IMR-90 (cell line): ENCODE results near the gene PARD3. TPM values are rescaled to one million over a fixed set of nuclear protein-coding genes. Genes with fewer than 3 reads are reported as not detected.

Experiments
- ATAC-seq: fragments of 200-7000 bp; cut with Tn5 transposase; 2 replicates; pipeline ENCODE4 v1.9.1; 2020; ENCODE audit warnings: low read depth, mild to moderate bottlenecking, moderate library complexity
- BruUV-seq: library from RNA; stranded (reverse); fragments of 400-500 nt; replicated peaks from 2 replicates; lab custom pipeline; 2021; lab: Mats Ljungman, UMichigan
- CTCF ChIA-PET: fragments of 300-600 bp; formaldehyde crosslinking; extraction: SDS; loops from one replicate; lab custom pipeline; 2021; ENCODE audit warnings: antibody characterized with exemption; lab: Yijun Ruan, JAX
- POLR2A ChIA-PET: fragments of 300-600 bp; sonication (Branson Sonifier 250); formaldehyde crosslinking; loops from one replicate; lab custom pipeline; 2022; ENCODE audit warnings: antibody characterized with exemption; ENCODE audit not compliant: unreplicated experiment; lab: Charles Lee
- DNase-seq: peaks from one replicate; pipeline ENCODE4 v3.0.0; 2013
- H2AFZ ChIP-seq: replicated peaks from 2 replicates; pipeline ENCODE3; 2013; ENCODE audit warnings: low read length, mild to moderate bottlenecking; ENCODE audit not compliant: poor library complexity
- H2AK5ac ChIP-seq: 2 replicates; pipeline ENCODE4 v1.6.1; 2013; ENCODE audit warnings: low read depth, low read length, inconsistent platforms
- H2AK9ac ChIP-seq: replicated peaks from 2 replicates; pipeline ENCODE3; 2013; ENCODE audit warnings: mild to moderate bottlenecking, low read depth, low read length, moderate library complexity; ENCODE audit not compliant: poor library complexity
- H2BK120ac ChIP-seq: 2 replicates; pipeline ENCODE4 v1.6.1; 2013; ENCODE audit warnings: low read depth, low read length, inconsistent platforms
- H2BK15ac ChIP-seq: 3 replicates; pipeline ENCODE4 v1.6.1; 2013; ENCODE audit warnings: low read depth, low read length, inconsistent platforms
- H2BK20ac ChIP-seq: 2 replicates; pipeline ENCODE4 v1.6.1; 2013; ENCODE audit warnings: low read depth, mild to moderate bottlenecking, inconsistent platforms, low read length, moderate library complexity
- H2BK5ac ChIP-seq: 2 replicates; pipeline ENCODE4 v1.6.1; 2013; ENCODE audit warnings: mild to moderate bottlenecking, low read depth, low read length, inconsistent platforms; ENCODE audit not compliant: poor library complexity, severe bottlenecking
- H3K14ac ChIP-seq: replicated peaks from 2 replicates; pipeline ENCODE4 v1.6.1; 2013; ENCODE audit warnings: low read depth, low read length, inconsistent platforms
- H3K18ac ChIP-seq: 2 replicates; pipeline ENCODE4 v1.6.1; 2013; ENCODE audit warnings: low read depth, low read length, control low read depth
- H3K23ac ChIP-seq: 2 replicates; pipeline ENCODE4 v1.6.1; 2013; ENCODE audit warnings: low read depth, low read length, inconsistent platforms
- H3K27ac ChIP-seq: 2 replicates; pipeline ENCODE4 v1.5.1; 2013; ENCODE audit warnings: mild to moderate bottlenecking, control low read depth, low read length; ENCODE audit not compliant: insufficient read depth
- H3K27me3 ChIP-seq: 2 replicates; pipeline ENCODE4 v1.6.1; 2013; ENCODE audit warnings: low read length; ENCODE audit not compliant: control insufficient read depth, insufficient read depth
- H3K36me3 ChIP-seq: 2 replicates; pipeline ENCODE4 v1.6.1; 2013; ENCODE audit warnings: low read length, mixed read lengths; ENCODE audit not compliant: control insufficient read depth, insufficient read depth
- H3K4ac ChIP-seq: 2 replicates; pipeline ENCODE4 v1.6.1; 2013; ENCODE audit warnings: low read depth, low read length, inconsistent platforms
- H3K4me1 ChIP-seq: 2 replicates; pipeline ENCODE4 v1.6.1; 2013; ENCODE audit warnings: low read length, mixed read lengths; ENCODE audit not compliant: control insufficient read depth, insufficient read depth
- H3K4me2 ChIP-seq: 2 replicates; pipeline ENCODE4 v1.6.1; 2013; ENCODE audit warnings: low read depth, mild to moderate bottlenecking, control low read depth, low read length, moderate library complexity
- H3K4me3 ChIP-seq: 2 replicates; pipeline ENCODE4 v1.5.1; 2013; ENCODE audit warnings: low read depth, mild to moderate bottlenecking, control low read depth, low read length, moderate library complexity; ENCODE audit not compliant: insufficient read depth
- H3K56ac ChIP-seq: 2 replicates; pipeline ENCODE4 v1.6.1; 2013; ENCODE audit warnings: low read length, inconsistent platforms; ENCODE audit not compliant: insufficient read depth; ENCODE audit errors: extremely low read depth
- H3K79me1 ChIP-seq, 2 experiments: 2 replicates each; pipeline ENCODE4 v1.6.1; 2013; ENCODE audit warnings: low read length in 2 of 2, inconsistent platforms in 1 of 2, low read depth in 1 of 2
- H3K9ac ChIP-seq: 2 replicates; pipeline ENCODE4 v1.6.1; 2013; ENCODE audit warnings: low read depth, low read length, control low read depth
- H3K9me1 ChIP-seq: 2 replicates; pipeline ENCODE4 v1.6.1; 2013; ENCODE audit warnings: low read length, inconsistent platforms; ENCODE audit not compliant: insufficient read depth
- H3K9me3 ChIP-seq: 2 replicates; pipeline ENCODE4 v1.6.1; 2013; ENCODE audit warnings: low read length; ENCODE audit not compliant: control insufficient read depth, insufficient read depth
- H4K20me1 ChIP-seq: 2 replicates; pipeline ENCODE4 v1.6.1; 2013; ENCODE audit warnings: low read length, inconsistent platforms; ENCODE audit not compliant: insufficient read depth
- H4K5ac ChIP-seq: 2 replicates; pipeline ENCODE4 v1.6.1; 2013; ENCODE audit warnings: mild to moderate bottlenecking, low read depth, low read length, control low read depth
- H4K8ac ChIP-seq, 2 experiments: 2 replicates each; pipeline ENCODE4 v1.6.1; 2013; ENCODE audit warnings: low read depth in 2 of 2, low read length in 2 of 2, control low read depth in 1 of 2, inconsistent platforms in 1 of 2
- H4K91ac ChIP-seq: 2 replicates; pipeline ENCODE4 v1.6.1; 2013; ENCODE audit warnings: low read depth, low read length, inconsistent platforms; ENCODE audit not compliant: insufficient read depth
- CHD1 ChIP-seq: IDR thresholded peaks from 2 replicates; pipeline ENCODE4 v1.6.1; 2012; ENCODE audit warnings: low read depth, low read length, improper control_type of control experiment
- CTCF ChIP-seq: conservative IDR thresholded peaks from 2 replicates; pipeline ENCODE4 v1.5.1; 2012; ENCODE audit warnings: mild to moderate bottlenecking, low read depth, low read length, improper control_type of control experiment
- FOS ChIP-seq: fragments of 150-350 bp; IDR thresholded peaks from 2 replicates; pipeline ENCODE4 v1.6.1; 2016; ENCODE audit warnings: low read depth, low read length
- MAFK ChIP-seq: IDR thresholded peaks from 2 replicates; pipeline ENCODE4 v1.6.1; 2012; ENCODE audit warnings: low read depth, low read length, improper control_type of control experiment
- MAZ ChIP-seq: IDR thresholded peaks from 2 replicates; pipeline ENCODE4 v1.6.1; 2012; ENCODE audit warnings: low read depth, mild to moderate bottlenecking, low read length, improper control_type of control experiment, moderate library complexity, borderline replicate concordance
- MXI1 ChIP-seq: IDR thresholded peaks from 2 replicates; pipeline ENCODE4 v1.6.1; 2012; ENCODE audit warnings: low read depth, mild to moderate bottlenecking, low read length, moderate library complexity, borderline replicate concordance
- NFE2L2 ChIP-seq: fragments of 150-350 bp; IDR thresholded peaks from 2 replicates; pipeline ENCODE4 v1.6.1; 2016; ENCODE audit warnings: low read depth, mild to moderate bottlenecking, low read length
- POLR2A ChIP-seq: IDR thresholded peaks from 2 replicates; pipeline ENCODE4 v1.6.1; 2012; ENCODE audit warnings: mild to moderate bottlenecking, low read depth, low read length
- RAD21 ChIP-seq: IDR thresholded peaks from 2 replicates; pipeline ENCODE4 v1.6.1; 2012; ENCODE audit warnings: low read length, improper control_type of control experiment
- RCOR1 ChIP-seq: IDR thresholded peaks from 2 replicates; pipeline ENCODE4 v1.6.1; 2012; ENCODE audit warnings: mild to moderate bottlenecking, low read length, improper control_type of control experiment; ENCODE audit not compliant: insufficient replicate concordance
- RFX5 ChIP-seq: IDR thresholded peaks from 2 replicates; pipeline ENCODE4 v1.8.0; 2012; ENCODE audit warnings: low read depth, mild to moderate bottlenecking, low read length, moderate library complexity
- SMC3 ChIP-seq: fragments of 150-350 bp; IDR thresholded peaks from 2 replicates; pipeline ENCODE4 v1.6.1; 2016; ENCODE audit warnings: low read depth, mild to moderate bottlenecking, antibody characterized with exemption, low read length, moderate library complexity
- USF2 ChIP-seq: fragments of 150-350 bp; IDR thresholded peaks from 2 replicates; pipeline ENCODE4 v1.6.1; 2017; ENCODE audit warnings: mild to moderate bottlenecking, antibody characterized with exemption, low read length, low read depth
- dilution Hi-C: fragments of 300-500 bp; cut with HindIII; formaldehyde crosslinking; loops from one replicate; pipeline ENCODE4 v1.14.3; 2018; ENCODE audit warnings: low sequenced_read_pairs; ENCODE audit not compliant: unreplicated experiment
- in situ Hi-C: fragments of 300-500 bp; cut with MboI; formaldehyde crosslinking; loops from 3 replicates; pipeline ENCODE4 v1.14.3; 2019; ENCODE audit warnings: low sequenced_read_pairs, inconsistent platforms, mixed read lengths
- intact Hi-C: fragments of 100-400 bp; cut with micrococcal nuclease; formaldehyde crosslinking; loops from 2 replicates; pipeline ENCODE4 v1.10.0; 2022
- polyA plus RNA-seq, 3 experiments: library from polyadenylated mRNA; depleted of rRNA; stranded (reverse); fragments of >200 nt; gene quantifications; 2 replicates each; pipeline ENCODE4 v1.2.3, GENCODE V29; 2012; ENCODE audit warnings: low replicate concordance in 1 of 3
- total RNA-seq: library from RNA; depleted of rRNA; stranded (reverse); fragments of >200 nt; gene quantifications from 2 replicates; pipeline ENCODE4 v1.2.3, GENCODE V29; 2012
- TF ChIP-seq, protein P1 (sequence below): fragments of 150-350 bp; IDR thresholded peaks from 2 replicates; pipeline ENCODE4 v1.6.1; 2016; ENCODE audit warnings: low read depth, mild to moderate bottlenecking, low read length, moderate library complexity, borderline replicate concordance

PARD3 gene
- total and polyA plus RNA-seq, 2 of the 4 experiments (the other 2 are of a cell fraction), result 14.6 to 37.5 TPM

DNA sequence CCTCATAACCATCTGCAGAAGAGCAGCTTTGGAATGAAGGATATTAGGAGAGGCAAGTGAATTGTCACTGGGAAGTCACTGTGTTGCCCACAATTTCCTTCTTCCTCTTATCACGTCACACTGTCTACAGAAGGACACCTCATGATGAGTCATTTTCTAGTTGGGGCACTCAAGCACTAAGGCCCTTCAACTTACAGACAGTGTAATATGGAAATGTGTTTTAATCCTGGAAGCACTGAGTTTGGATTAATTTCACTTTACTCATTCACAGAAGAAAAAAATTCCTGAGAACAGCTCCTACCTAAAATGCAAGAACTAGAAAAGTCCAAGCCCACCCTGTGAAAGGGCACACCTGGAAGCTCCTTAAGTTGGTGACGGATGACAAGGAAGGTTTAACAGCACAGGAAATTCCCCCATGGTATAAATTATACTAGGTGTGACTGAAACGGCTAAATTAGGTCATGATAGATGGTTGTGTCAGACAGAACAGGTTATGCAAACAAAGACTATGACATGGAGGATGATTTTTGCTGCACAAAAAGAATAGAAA is 56.6 kb downstream of the PARD3 start (continued):
- TF ChIP-seq CHD1 (no peak), POLR2A (no peak), SMC3 (no peak; the same call in 1 of the 2 replicates)
- TF ChIP-seq, protein P1, sequence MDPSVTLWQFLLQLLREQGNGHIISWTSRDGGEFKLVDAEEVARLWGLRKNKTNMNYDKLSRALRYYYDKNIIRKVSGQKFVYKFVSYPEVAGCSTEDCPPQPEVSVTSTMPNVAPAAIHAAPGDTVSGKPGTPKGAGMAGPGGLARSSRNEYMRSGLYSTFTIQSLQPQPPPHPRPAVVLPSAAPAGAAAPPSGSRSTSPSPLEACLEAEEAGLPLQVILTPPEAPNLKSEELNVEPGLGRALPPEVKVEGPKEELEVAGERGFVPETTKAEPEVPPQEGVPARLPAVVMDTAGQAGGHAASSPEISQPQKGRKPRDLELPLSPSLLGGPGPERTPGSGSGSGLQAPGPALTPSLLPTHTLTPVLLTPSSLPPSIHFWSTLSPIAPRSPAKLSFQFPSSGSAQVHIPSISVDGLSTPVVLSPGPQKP, result no peak

- no peaks in the 10 kb centered on the region for H3K36me3 ChIP-seq
- no peaks in the 10 kb centered on the region for H3K27me3 ChIP-seq
- H2BK5ac ChIP-seq, result peak overlapping the region; percentile 55
- H4K5ac ChIP-seq, result no peak overlapping the region
- H3K56ac ChIP-seq, result no peak overlapping the region
- in situ Hi-C loops, result no loop called here
- dilution Hi-C loops, result no loop called here
- BruUV-seq, result no TSS peak
- intact Hi-C loops, result loop anchor here (5.0 kb wide), 1 partner anchor 44 kb away; no protein-coding TSS in a partner anchor
- no peak overlapping the region for H2AK5ac ChIP-seq
- no peak overlapping the region for H3K27ac ChIP-seq
- no peak overlapping the region for H3K18ac ChIP-seq
- H3K79me1 ChIP-seq, result peaks cover 24 to 73% of the 10 kb centered on the region in 2 experiments
- no peak overlapping the region for H4K91ac ChIP-seq
- no peak overlapping the region for H3K4me3 ChIP-seq
- peaks cover 8% of the 10 kb centered on the region for H3K4me1 ChIP-seq
- H2BK15ac ChIP-seq, result 0 out of 3 replicates have a peak overlapping the region, but pooled peaks have one; percentile 12
- no peak overlapping the region for H2BK120ac ChIP-seq
- no peak overlapping the region for H3K9ac ChIP-seq
- no peaks in the 10 kb centered on the region for H3K9me3 ChIP-seq
- peak overlapping the region; percentile 40 for H3K4me2 ChIP-seq
- POLR2A ChIA-PET, result interaction anchor here (1.0 kb wide), 1 partner anchor 10 kb away, joined by 3 read pairs; no protein-coding TSS in a partner anchor
- H3K4ac ChIP-seq, result no peak overlapping the region
- 0 out of 2 replicates have a peak, but pooled peaks cover 3% of the 10 kb centered on the region for H3K9me1 ChIP-seq
- no peak overlapping the region for H2BK20ac ChIP-seq
- no peak overlapping the region for H2AFZ ChIP-seq
- H4K20me1 ChIP-seq, result peaks cover 6% of the 10 kb centered on the region; the same call in 1 of the 2 replicates
- no peak overlapping the region for H4K8ac ChIP-seq
- no peak overlapping the region for H3K14ac ChIP-seq
- no peak overlapping the region for H3K23ac ChIP-seq
- ATAC-seq, result peak; percentile 57
- H2AK9ac ChIP-seq, result no peak overlapping the region
- CTCF ChIA-PET, result interaction anchor here (0.8 kb wide), 1 partner anchor 91 kb away, joined by 3 read pairs; no protein-coding TSS in a partner anchor
- DNase-seq, result no peak
- TF ChIP-seq MAZ (no peak), MAFK (no peak), CHD1 (no peak), FOS (no peak), CTCF (no peak), RAD21 (no peak), MXI1 (no peak), RFX5 (no peak), RCOR1 (no peak), SMC3 (no peak), NFE2L2 (no peak), USF2 (no peak)
These were observed 57.2 kb downstream of the PARD3 start for GRCh38 chr10:34757933-34758332.
